ENCODE data around the gene OR1J2. TPM values are rescaled to one million over a fixed set of nuclear protein-coding genes. Genes with fewer than 3 reads are reported as not detected.

OR1J2 gene, protein sequence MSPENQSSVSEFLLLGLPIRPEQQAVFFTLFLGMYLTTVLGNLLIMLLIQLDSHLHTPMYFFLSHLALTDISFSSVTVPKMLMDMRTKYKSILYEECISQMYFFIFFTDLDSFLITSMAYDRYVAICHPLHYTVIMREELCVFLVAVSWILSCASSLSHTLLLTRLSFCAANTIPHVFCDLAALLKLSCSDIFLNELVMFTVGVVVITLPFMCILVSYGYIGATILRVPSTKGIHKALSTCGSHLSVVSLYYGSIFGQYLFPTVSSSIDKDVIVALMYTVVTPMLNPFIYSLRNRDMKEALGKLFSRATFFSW
- polyA plus RNA-seq (2013): not detected in 2 replicates

DNA sequence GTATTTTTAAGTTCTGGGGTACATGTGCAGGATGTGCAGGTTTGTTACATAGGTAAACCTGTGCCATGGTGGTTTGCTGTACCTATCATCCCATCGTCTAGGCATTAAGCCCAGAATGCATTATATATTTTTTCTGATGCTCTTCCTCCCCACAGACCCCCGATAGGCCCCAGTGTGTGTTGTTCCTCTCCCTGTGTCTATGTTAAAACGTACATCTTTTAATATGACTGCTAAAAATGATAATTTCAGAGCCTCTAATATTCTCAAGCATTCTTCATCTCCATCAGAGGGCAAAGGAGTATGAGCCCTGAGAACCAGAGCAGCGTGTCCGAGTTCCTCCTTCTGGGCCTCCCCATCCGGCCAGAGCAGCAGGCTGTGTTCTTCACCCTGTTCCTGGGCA lies at the start of gene OR1J2:
OR1J2 (plus strand) TSS at position 301 of the 400 bp plus-strand sequence; CDS start at position 301, 0 bp downstream.
- Histone ChIP-seq H3K9ac (ENCODE audit: low read length) (no peak within 1 kb of the TSS), H3K36me3 (ENCODE audit: control insufficient read depth in 1 of 2, insufficient read depth in 2 of 2, low read length in 2 of 2) (no peaks in the 10 kb centered on the region), H3K9me3 (ENCODE audit: insufficient read depth, low read depth, low read length) (peaks cover 8% of the 10 kb centered on the region), H3K27me3 (ENCODE audit: insufficient read depth, low read length) (no peaks in the 10 kb centered on the region), H3K18ac (ENCODE audit: low read length) (no peak within 1 kb of the TSS), H3K79me1 (ENCODE audit: low read length) (no peaks in the 10 kb centered on the region), H4K91ac (ENCODE audit: low read depth, low read length) (no peak within 1 kb of the TSS), H3K79me2 (ENCODE audit: control insufficient read depth, insufficient read depth, low read length, poor library complexity) (no peaks in the 10 kb centered on the region), H2AFZ (ENCODE audit: insufficient read depth, low read length, poor library complexity) (no peak within 1 kb of the TSS), H3K23ac (ENCODE audit: low read length) (no peak within 1 kb of the TSS), H2BK5ac (ENCODE audit: low read depth, low read length, poor library complexity) (no peak within 1 kb of the TSS), H2BK120ac (ENCODE audit: insufficient read depth, low read length, poor library complexity) (no peak within 1 kb of the TSS), H3K14ac (ENCODE audit: low read length) (no peak within 1 kb of the TSS), H2AK5ac (ENCODE audit: low read length) (no peak within 1 kb of the TSS), H4K8ac (ENCODE audit: low read depth, low read length) (no peak within 1 kb of the TSS), H3K4me1 (ENCODE audit: control insufficient read depth in 1 of 2, insufficient read depth in 2 of 2, low read length in 2 of 2) (no peaks in the 10 kb centered on the region), H3K4ac (ENCODE audit: low read depth, low read length) (no peak within 1 kb of the TSS), H4K12ac (ENCODE audit: low read depth, low read length) (no peak within 1 kb of the TSS), H3K27ac (ENCODE audit: low read depth, low read length) (no peak within 1 kb of the TSS), H3K4me3 (ENCODE audit: low read depth, low read length) (peak within 1 kb of the TSS; percentile 48), H2BK12ac (ENCODE audit: low read length) (no peak within 1 kb of the TSS), H3K4me2 (ENCODE audit: low read length) (no peak within 1 kb of the TSS)
- no peak for DNase-seq
- WGBS (ENCODE audit: extremely low coverage, insufficient coverage, insufficient read length): no CpG with 5 or more reads among the region's 6 CpGs

DNA sequence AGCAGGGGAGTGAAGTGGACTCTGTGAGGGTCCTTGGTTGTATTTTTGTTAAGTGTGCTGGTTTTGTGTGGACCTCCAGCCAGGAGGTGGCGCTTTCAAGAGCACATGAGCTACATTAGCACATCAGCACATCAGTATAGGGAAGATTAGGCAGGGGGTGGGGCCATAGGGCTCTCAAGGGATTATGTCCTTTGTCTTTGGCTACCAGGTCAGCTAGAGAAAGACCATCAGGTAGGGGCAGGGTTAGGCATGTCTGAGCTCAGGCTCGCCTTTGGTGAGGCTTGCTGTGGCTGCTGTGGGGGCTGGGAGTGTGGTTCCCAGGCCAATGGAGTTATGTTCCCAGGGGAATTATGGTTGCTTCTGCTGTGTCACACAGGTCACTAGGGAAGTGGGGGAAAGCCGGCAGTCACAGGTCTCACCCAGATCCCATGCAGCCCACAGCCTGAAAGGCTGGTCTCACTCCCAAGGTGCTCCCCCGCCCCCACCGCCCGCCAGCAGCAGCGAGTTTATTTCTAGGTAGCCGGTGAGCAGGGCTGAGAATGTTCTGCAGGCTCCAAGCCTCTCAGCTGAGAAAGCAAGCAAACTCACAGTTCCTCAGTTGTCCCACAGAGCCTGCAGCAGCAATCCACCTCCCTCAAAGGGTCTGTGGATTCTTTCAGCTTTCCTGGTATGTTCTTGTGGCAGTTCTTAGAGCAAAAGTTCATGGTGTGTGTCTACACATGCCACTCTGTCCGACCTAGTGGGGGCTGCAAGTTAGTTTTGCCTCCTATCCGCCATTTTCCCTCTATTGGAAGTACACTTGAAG lies 46.6 kb upstream of the OR1J2 start:
- Histone ChIP-seq H3K4me2 (ENCODE audit: low read length) (no peak overlapping the region), H4K91ac (ENCODE audit: low read depth, low read length) (no peak overlapping the region), H3K9me3 (ENCODE audit: insufficient read depth, low read depth, low read length) (peaks cover 4% of the 10 kb centered on the region), H3K14ac (ENCODE audit: low read length) (no peak overlapping the region), H2BK120ac (ENCODE audit: insufficient read depth, low read length, poor library complexity) (no peak overlapping the region), H3K27me3 (ENCODE audit: insufficient read depth, low read length) (no peaks in the 10 kb centered on the region), H3K23ac (ENCODE audit: low read length) (no peak overlapping the region), H3K79me1 (ENCODE audit: low read length) (no peaks in the 10 kb centered on the region), H3K36me3 (ENCODE audit: control insufficient read depth in 1 of 2, insufficient read depth in 2 of 2, low read length in 2 of 2) (no peaks in the 10 kb centered on the region), H2AFZ (ENCODE audit: insufficient read depth, low read length, poor library complexity) (no peak overlapping the region), H2BK12ac (ENCODE audit: low read length) (no peak overlapping the region), H4K8ac (ENCODE audit: low read depth, low read length) (no peak overlapping the region), H3K27ac (ENCODE audit: low read depth, low read length) (no peak overlapping the region), H3K4me3 (ENCODE audit: low read depth, low read length) (peak overlapping the region; percentile 29), H2BK5ac (ENCODE audit: low read depth, low read length, poor library complexity) (no peak overlapping the region), H3K9ac (ENCODE audit: low read length) (no peak overlapping the region), H3K4ac (ENCODE audit: low read depth, low read length) (no peak overlapping the region), H3K79me2 (ENCODE audit: control insufficient read depth, insufficient read depth, low read length, poor library complexity) (no peaks in the 10 kb centered on the region), H3K4me1 (ENCODE audit: control insufficient read depth in 1 of 2, insufficient read depth in 2 of 2, low read length in 2 of 2) (no peaks in the 10 kb centered on the region), H2AK5ac (ENCODE audit: low read length) (no peak overlapping the region), H4K12ac (ENCODE audit: low read depth, low read length) (no peak overlapping the region), H3K18ac (ENCODE audit: low read length) (no peak overlapping the region)
- no peak for DNase-seq
- WGBS (ENCODE audit: extremely low coverage, insufficient coverage, insufficient read length): no CpG with 5 or more reads among the region's 10 CpGs

DNA sequence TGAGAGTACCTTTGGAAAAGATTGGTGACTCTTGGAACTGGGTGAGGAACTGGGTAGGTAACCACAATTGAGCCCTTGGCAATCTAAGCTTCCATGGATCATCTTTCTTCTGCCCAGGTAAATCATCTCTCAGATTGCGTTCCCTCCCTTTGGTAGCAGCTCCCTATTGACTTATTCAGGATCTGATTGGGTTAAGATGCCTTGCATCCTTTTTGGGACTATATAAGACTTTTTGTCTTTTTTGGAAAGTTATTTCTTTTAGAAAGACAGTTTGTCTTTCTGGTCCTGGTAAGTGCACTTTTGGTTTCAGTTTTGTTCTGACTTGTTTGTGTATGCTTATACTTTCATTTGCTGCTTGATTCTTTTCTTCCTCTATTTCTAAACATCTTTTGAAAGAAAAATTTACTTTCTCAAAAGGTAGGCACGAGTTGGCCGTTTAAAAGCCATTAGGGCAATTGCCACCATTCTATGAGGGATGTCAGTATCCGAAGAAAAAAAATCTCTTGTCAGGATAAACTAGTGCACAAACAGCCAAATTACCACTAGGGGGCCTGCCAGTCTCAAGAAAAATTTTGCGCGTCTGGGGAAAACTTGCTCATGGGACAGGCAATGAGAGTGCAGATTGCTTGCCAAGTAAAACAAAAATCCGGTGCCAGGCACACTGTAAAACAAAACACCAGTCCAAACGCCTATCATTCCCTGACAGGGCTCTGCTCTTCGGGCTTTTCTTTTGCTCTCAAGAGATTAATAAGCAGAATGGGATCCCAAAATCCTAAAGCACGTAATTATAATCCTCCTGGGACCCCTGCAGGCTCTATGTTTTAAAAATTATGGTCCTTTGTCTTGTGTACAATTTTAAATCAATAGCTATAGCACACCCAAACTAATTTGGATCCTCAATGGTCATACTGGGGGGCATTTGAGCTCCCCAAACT lies 45.7 kb upstream of the OR1J2 start:
- no peak overlapping the region for H3K4ac ChIP-seq (ENCODE audit: low read depth, low read length)
- H3K9me3 ChIP-seq (ENCODE audit: insufficient read depth, low read depth, low read length): peaks cover 4% of the 10 kb centered on the region

DNA sequence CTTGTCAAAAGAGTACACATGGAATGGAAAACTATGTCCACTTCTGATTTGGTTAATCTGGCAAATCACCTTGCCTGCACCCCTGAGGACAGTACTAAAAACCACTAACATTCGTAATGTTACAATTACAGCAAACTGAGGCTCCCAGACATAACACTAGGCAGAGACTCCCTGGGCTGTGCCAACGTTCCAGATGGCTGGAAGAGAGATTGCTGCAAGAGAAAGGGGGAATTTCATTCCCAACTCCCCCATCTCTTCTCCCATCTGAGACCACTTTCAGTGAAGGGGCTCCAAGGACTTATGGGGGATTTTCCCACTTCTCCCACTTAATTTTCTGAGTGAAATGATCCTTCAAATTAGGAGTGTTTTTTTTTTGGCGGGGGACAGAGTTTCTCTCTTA lies 44.1 kb upstream of the OR1J2 start:
- Histone ChIP-seq H3K4me1 (ENCODE audit: control insufficient read depth in 1 of 2, insufficient read depth in 2 of 2, low read length in 2 of 2) (no peaks in the 10 kb centered on the region), H3K14ac (ENCODE audit: low read length) (no peak overlapping the region), H3K4me3 (ENCODE audit: low read depth, low read length) (no peak overlapping the region)

More for the DNA sequence above, 45.7 kb upstream of the OR1J2 start:
- H4K8ac ChIP-seq (ENCODE audit: low read depth, low read length): no peak overlapping the region
- H2AFZ ChIP-seq (ENCODE audit: insufficient read depth, low read length, poor library complexity): no peak overlapping the region
- no peak overlapping the region for H3K9ac ChIP-seq (ENCODE audit: low read length)
- no peaks in the 10 kb centered on the region for H3K4me1 ChIP-seq (ENCODE audit: control insufficient read depth in 1 of 2, insufficient read depth in 2 of 2, low read length in 2 of 2)
- no peaks in the 10 kb centered on the region for H3K36me3 ChIP-seq (ENCODE audit: control insufficient read depth in 1 of 2, insufficient read depth in 2 of 2, low read length in 2 of 2)
- no peaks in the 10 kb centered on the region for H3K27me3 ChIP-seq (ENCODE audit: insufficient read depth, low read length)
- no peaks in the 10 kb centered on the region for H3K79me1 ChIP-seq (ENCODE audit: low read length)
- WGBS (ENCODE audit: extremely low coverage, insufficient coverage, insufficient read length): no CpG with 5 or more reads among the region's 10 CpGs
- DNase-seq: peak; percentile 72 to 90
- H4K12ac ChIP-seq (ENCODE audit: low read depth, low read length): no peak overlapping the region
- H3K4me3 ChIP-seq (ENCODE audit: low read depth, low read length): no peak overlapping the region
- H3K27ac ChIP-seq (ENCODE audit: low read depth, low read length): no peak overlapping the region
- H2AK5ac ChIP-seq (ENCODE audit: low read length): no peak overlapping the region
- H2BK5ac ChIP-seq (ENCODE audit: low read depth, low read length, poor library complexity): no peak overlapping the region
- no peak overlapping the region for H2BK12ac ChIP-seq (ENCODE audit: low read length)
- H3K23ac ChIP-seq (ENCODE audit: low read length): no peak overlapping the region
- no peak overlapping the region for H3K4me2 ChIP-seq (ENCODE audit: low read length)
- H3K18ac ChIP-seq (ENCODE audit: low read length): no peak overlapping the region
- H4K91ac ChIP-seq (ENCODE audit: low read depth, low read length): no peak overlapping the region
- H3K14ac ChIP-seq (ENCODE audit: low read length): no peak overlapping the region
- H3K79me2 ChIP-seq (ENCODE audit: control insufficient read depth, insufficient read depth, low read length, poor library complexity): no peaks in the 10 kb centered on the region
- H2BK120ac ChIP-seq (ENCODE audit: insufficient read depth, low read length, poor library complexity): no peak overlapping the region

More for the DNA sequence above, 44.1 kb upstream of the OR1J2 start:
- H3K79me2 ChIP-seq (ENCODE audit: control insufficient read depth, insufficient read depth, low read length, poor library complexity): no peaks in the 10 kb centered on the region
- no peak overlapping the region for H3K27ac ChIP-seq (ENCODE audit: low read depth, low read length)
- no peak overlapping the region for H4K8ac ChIP-seq (ENCODE audit: low read depth, low read length)
- H4K12ac ChIP-seq (ENCODE audit: low read depth, low read length): no peak overlapping the region
- H2BK120ac ChIP-seq (ENCODE audit: insufficient read depth, low read length, poor library complexity): no peak overlapping the region
- no peak overlapping the region for H2BK5ac ChIP-seq (ENCODE audit: low read depth, low read length, poor library complexity)
- no peak overlapping the region for H2AK5ac ChIP-seq (ENCODE audit: low read length)
- H2BK12ac ChIP-seq (ENCODE audit: low read length): no peak overlapping the region
- no peak overlapping the region for H3K4me2 ChIP-seq (ENCODE audit: low read length)
- no peaks in the 10 kb centered on the region for H3K36me3 ChIP-seq (ENCODE audit: control insufficient read depth in 1 of 2, insufficient read depth in 2 of 2, low read length in 2 of 2)
- no CpG with 5 or more reads among the region's 3 CpGs for WGBS (ENCODE audit: extremely low coverage, insufficient coverage, insufficient read length)
- no peak overlapping the region for H3K9ac ChIP-seq (ENCODE audit: low read length)
- H3K23ac ChIP-seq (ENCODE audit: low read length): no peak overlapping the region
- H3K27me3 ChIP-seq (ENCODE audit: insufficient read depth, low read length): no peaks in the 10 kb centered on the region
- no peak overlapping the region for H4K91ac ChIP-seq (ENCODE audit: low read depth, low read length)
- H3K9me3 ChIP-seq (ENCODE audit: insufficient read depth, low read depth, low read length): peaks cover 9% of the 10 kb centered on the region
- H2AFZ ChIP-seq (ENCODE audit: insufficient read depth, low read length, poor library complexity): no peak overlapping the region
- no peak for DNase-seq
- no peaks in the 10 kb centered on the region for H3K79me1 ChIP-seq (ENCODE audit: low read length)
- no peak overlapping the region for H3K4ac ChIP-seq (ENCODE audit: low read depth, low read length)
- no peak overlapping the region for H3K18ac ChIP-seq (ENCODE audit: low read length)

Measured in trophoblast cell (in vitro differentiated cells and primary cell).